SJSA1 (cell line): ENCODE results near the gene LILRA1. TPM values are rescaled to one million over a fixed set of nuclear protein-coding genes. Genes with fewer than 3 reads are reported as not detected.

Experiments used
- DNase-seq, 2 experiments: peaks; one replicate each; pipeline ENCODE4 v3.0.0-alpha.2; 2015 to 2020; ENCODE audit warnings: low spot score in 2 of 2, low read depth in 1 of 2
- H3K27ac ChIP-seq: fragments of 250-450 bp; sonication (Bioruptor Pico); 2 replicates; pipeline ENCODE4 v1.5.1; 2020; ENCODE audit warnings: mild to moderate bottlenecking, moderate library complexity
- H3K27me3 ChIP-seq: fragments of 250-450 bp; sonication (Bioruptor Pico); replicated peaks from 2 replicates; pipeline ENCODE4 v1.5.1; 2020; ENCODE audit warnings: mild to moderate bottlenecking, moderate library complexity
- H3K36me3 ChIP-seq: fragments of 250-450 bp; sonication (Bioruptor Pico); 2 replicates; pipeline ENCODE4 v1.5.1; 2020; ENCODE audit warnings: mild to moderate bottlenecking
- H3K4me1 ChIP-seq: fragments of 250-450 bp; sonication (Bioruptor Pico); replicated peaks from 2 replicates; pipeline ENCODE4 v1.6.1; 2021; ENCODE audit warnings: mild to moderate bottlenecking
- H3K4me3 ChIP-seq: fragments of 250-450 bp; sonication (Bioruptor Pico); 2 replicates; pipeline ENCODE4 v1.5.1; 2020; ENCODE audit warnings: mild to moderate bottlenecking
- H3K9me3 ChIP-seq: fragments of 250-450 bp; sonication (Bioruptor Pico); replicated peaks from 2 replicates; pipeline ENCODE4 v1.5.1; 2020; ENCODE audit warnings: mild to moderate bottlenecking
- total RNA-seq: library from RNA; depleted of rRNA; stranded (reverse); fragments of >200 nt; shearing (Covaris generic); gene quantifications from 2 replicates; pipeline ENCODE4 v1.2.3, GENCODE V29; 2014; rRNA removed

The LILRA1 gene
- total RNA-seq, 1 experiment from 2014 or later, result not detected

DNA sequence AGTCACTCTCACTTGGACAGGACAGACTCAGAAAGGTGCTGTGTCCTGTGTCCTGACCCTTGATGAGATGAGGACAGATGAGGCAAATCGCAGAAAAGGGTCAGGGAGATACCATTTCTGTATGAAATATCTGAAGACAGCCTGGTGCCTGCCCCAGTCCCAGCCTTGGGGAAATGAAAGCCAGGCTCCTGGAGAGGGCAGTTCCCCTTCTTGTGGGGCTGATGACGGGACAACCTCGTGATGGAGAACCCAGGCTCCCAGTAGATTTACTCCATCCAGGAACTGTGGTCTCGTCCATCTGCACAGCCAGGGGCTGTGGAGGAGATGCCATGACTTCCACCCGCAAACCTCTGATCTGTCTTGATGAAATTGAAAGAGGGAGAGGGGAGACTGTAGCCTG lies 50.6 kb downstream of the LILRA1 start:
- Histone ChIP-seq H3K27me3 (peaks cover 21% of the 10 kb centered on the region), H3K4me1 (no peaks in the 10 kb centered on the region), H3K9me3 (no peaks in the 10 kb centered on the region), H3K36me3 (no peaks in the 10 kb centered on the region), H3K4me3 (no peak overlapping the region), H3K27ac (no peak overlapping the region)
- no peak for DNase-seq

DNA sequence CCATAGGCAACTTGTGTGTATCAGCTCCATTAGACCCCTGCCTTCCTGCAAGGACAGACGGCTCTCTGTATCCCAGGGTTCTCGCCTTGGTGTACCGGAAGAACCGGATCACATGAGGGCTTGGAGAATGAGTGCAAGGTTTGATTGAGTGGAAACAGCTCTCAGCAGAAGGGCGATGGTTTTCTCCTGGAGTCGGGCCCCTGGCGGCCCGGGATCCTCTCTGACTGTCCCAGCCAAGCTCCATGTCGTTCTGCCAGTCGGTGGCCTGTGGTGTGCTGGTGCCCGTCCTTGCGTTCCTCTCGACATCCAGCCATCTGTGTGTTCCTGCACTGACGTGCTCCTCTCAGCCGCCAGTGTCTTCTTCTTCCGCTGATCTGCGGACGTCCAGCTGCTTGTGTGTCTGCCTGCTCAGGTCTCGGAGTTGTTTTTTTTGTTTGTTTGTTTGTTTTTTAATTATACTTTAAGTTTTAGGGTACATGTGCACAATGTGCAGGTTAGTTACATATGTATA lies 53.0 kb downstream of the LILRA1 start:
- H3K4me3 ChIP-seq, result no peak overlapping the region
- peaks cover 18% of the 10 kb centered on the region for H3K27me3 ChIP-seq
- H3K27ac ChIP-seq, result no peak overlapping the region
- H3K36me3 ChIP-seq, result no peaks in the 10 kb centered on the region
- no peaks in the 10 kb centered on the region for H3K9me3 ChIP-seq
- H3K4me1 ChIP-seq, result no peaks in the 10 kb centered on the region
- DNase-seq, result no peak

DNA sequence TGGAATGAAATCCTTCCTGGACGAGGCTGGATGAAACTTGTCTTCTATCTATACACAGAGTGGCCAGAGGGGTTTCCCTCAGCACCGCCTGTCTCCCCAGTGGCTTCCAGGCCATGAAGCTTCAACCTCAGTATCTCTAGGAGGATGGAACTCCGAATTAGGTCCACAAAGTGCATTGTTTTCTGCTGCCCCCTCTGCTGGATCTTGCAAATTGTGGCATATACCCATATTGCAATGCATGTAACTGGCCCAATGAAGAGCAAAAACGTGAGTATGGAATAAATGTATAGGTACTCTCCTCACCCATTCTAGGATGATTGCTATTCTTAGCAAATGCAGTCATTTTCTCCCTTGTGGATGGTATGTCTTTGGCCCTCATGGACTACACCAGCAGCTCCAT lies 54.7 kb downstream of the LILRA1 start:
- Histone ChIP-seq H3K9me3 (no peaks in the 10 kb centered on the region), H3K36me3 (no peaks in the 10 kb centered on the region), H3K27ac (no peak overlapping the region), H3K4me1 (no peaks in the 10 kb centered on the region), H3K27me3 (peaks cover 18% of the 10 kb centered on the region), H3K4me3 (no peak overlapping the region)
- DNase-seq, result no peak

DNA sequence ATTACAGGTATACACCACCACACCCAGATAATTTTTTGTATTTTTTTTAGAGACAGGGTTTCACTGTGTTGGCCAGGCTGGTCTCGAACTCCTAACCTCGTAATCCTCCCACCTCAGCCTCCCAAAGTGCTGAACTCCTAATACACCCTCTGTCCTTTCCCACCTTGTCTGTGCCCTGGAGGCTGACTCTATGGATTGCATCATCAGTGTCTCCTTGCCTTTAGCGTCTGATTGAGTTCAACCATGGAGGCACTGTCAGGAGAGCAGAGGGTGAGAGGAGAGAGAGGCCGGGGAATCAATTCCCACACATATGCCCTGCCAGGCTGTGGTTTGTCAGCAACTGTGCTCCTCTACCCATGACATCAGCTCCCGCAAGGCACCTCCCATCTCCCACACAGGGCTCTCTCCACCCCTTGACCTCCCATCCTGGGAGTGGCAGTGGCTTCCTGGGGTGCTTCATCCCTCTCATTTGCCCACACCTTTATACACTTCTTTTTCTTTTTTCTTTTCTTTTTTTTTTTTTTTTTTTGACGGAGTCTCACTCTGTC lies 56.8 kb downstream of the LILRA1 start:
- H3K4me1 ChIP-seq, result no peaks in the 10 kb centered on the region
- H3K27ac ChIP-seq, result no peak overlapping the region
- H3K36me3 ChIP-seq, result no peaks in the 10 kb centered on the region
- no peak for DNase-seq
- no peak overlapping the region for H3K4me3 ChIP-seq
- H3K9me3 ChIP-seq, result no peaks in the 10 kb centered on the region
- H3K27me3 ChIP-seq, result peaks cover 18% of the 10 kb centered on the region

Other genes with a start within 250 kb of the LILRA1 start
- not detected in 2 replicates for gene LAIR1, start 228.7 kb upstream of the LILRA1 start, total RNA-seq
- not detected in 2 replicates for gene TTYH1, start 178.2 kb upstream of the LILRA1 start, total RNA-seq
- 9.5 and 14.4 TPM in 2 replicates for gene LENG8, start 144.4 kb upstream of the LILRA1 start, total RNA-seq
- 4.0 and 5.4 TPM in 2 replicates for gene LENG9, start 129.9 kb upstream of the LILRA1 start, total RNA-seq
- gene CDC42EP5, start 120.3 kb upstream of the LILRA1 start, total RNA-seq, result 1.2 and 8.8 TPM in 2 replicates
- gene LAIR2, start 90.8 kb upstream of the LILRA1 start, total RNA-seq, result not detected in 2 replicates
- gene LILRA2, start 19.8 kb upstream of the LILRA1 start, total RNA-seq, result not detected in 2 replicates
- gene LILRB1, start 36.9 kb downstream of the LILRA1 start, total RNA-seq, result not detected in 2 replicates
- not detected in 2 replicates for gene LILRB4, start 69.4 kb downstream of the LILRA1 start, total RNA-seq
- not detected in 2 replicates for gene KIR3DL3, start 130.8 kb downstream of the LILRA1 start, total RNA-seq
- not detected in 2 replicates for gene KIR2DL3, start 144.9 kb downstream of the LILRA1 start, total RNA-seq
- gene KIR2DL1, start 176.2 kb downstream of the LILRA1 start, total RNA-seq, result not detected in 2 replicates
- gene KIR2DL4, start 210.0 kb downstream of the LILRA1 start, total RNA-seq, result not detected in 2 replicates
- gene KIR3DL1, start 222.8 kb downstream of the LILRA1 start, total RNA-seq, result not detected in 2 replicates
- not detected in 2 replicates for gene KIR2DS4, start 239.0 kb downstream of the LILRA1 start, total RNA-seq